HG02884 (cell line): ENCODE results near the gene TTC31.

Experiments used
- ATAC-seq: cut with Tn5 transposase; IDR thresholded peaks from one replicate; pipeline ENCODE4 v1.9.1; 2021; ENCODE audit warnings: mild to moderate bottlenecking, moderate library complexity; ENCODE audit not compliant: unreplicated experiment

Gene TTC31

GRCh38 chr2:74503506-74504475 is 20.9 kb downstream of the TTC31 start:
- ATAC-seq: no peak

- no peak for ATAC-seq
Measured at GRCh38 chr2:74504591-74504990, 21.7 kb downstream of the TTC31 start.

- ATAC-seq: no peak
Measured at GRCh38 chr2:74505448-74506246, 22.8 kb downstream of the TTC31 start.

GRCh38 chr2:74507145-74507925 is 24.5 kb downstream of the TTC31 start, which contains the start of gene PCGF1:
Gene PCGF1 (minus strand): TSS chr2:74507695. CDS start chr2:74507668, 27 bp downstream.
- ATAC-seq: peak; percentile 84

GRCh38 chr2:74507926-74508520 is 25.1 kb downstream of the TTC31 start:
- peak; percentile 3 for ATAC-seq

- no peak for ATAC-seq
Measured at GRCh38 chr2:74510272-74510671, 27.4 kb downstream of the TTC31 start.

- no peak for ATAC-seq
Measured at GRCh38 chr2:74511104-74511989, 28.5 kb downstream of the TTC31 start.

- ATAC-seq: no peak
Measured at GRCh38 chr2:74512744-74513604, 30.1 kb downstream of the TTC31 start.

GRCh38 chr2:74513605-74514367 is 30.9 kb downstream of the TTC31 start:
- ATAC-seq: no peak

GRCh38 chr2:74514368-74515270 is 31.7 kb downstream of the TTC31 start, which contains the start of gene TLX2:
Gene TLX2 (plus strand): TSS chr2:74514450. CDS start chr2:74514807, 357 bp downstream.
- ATAC-seq: no peak

GRCh38 chr2:74515271-74515980 is 32.5 kb downstream of the TTC31 start:
- no peak for ATAC-seq

GRCh38 chr2:74515981-74516633 is 33.2 kb downstream of the TTC31 start:
- peak; percentile 73 for ATAC-seq

GRCh38 chr2:74516650-74517049 is 33.8 kb downstream of the TTC31 start:
- no peak for ATAC-seq

GRCh38 chr2:74522516-74522915 is 39.6 kb downstream of the TTC31 start:
- no peak for ATAC-seq

- no peak for ATAC-seq
Measured at GRCh38 chr2:74524005-74524404, 41.1 kb downstream of the TTC31 start.
